IMR-90 (cell line): Measurements from ENCODE around the gene UPP2. TPM values are rescaled to one million over a fixed set of nuclear protein-coding genes. Genes with fewer than 3 reads are reported as not detected.

ENCODE experiments used
- ATAC-seq: fragments of 200-7000 bp; cut with Tn5 transposase; 2 replicates; pipeline ENCODE4 v1.9.1; 2020; ENCODE audit warnings: low read depth, mild to moderate bottlenecking, moderate library complexity
- BruUV-seq: library from RNA; stranded (reverse); fragments of 400-500 nt; replicated peaks from 2 replicates; lab custom pipeline; 2021; lab: Mats Ljungman, UMichigan
- CTCF ChIA-PET: fragments of 300-600 bp; formaldehyde crosslinking; extraction: SDS; loops from one replicate; lab custom pipeline; 2021; ENCODE audit warnings: antibody characterized with exemption; lab: Yijun Ruan, JAX
- POLR2A ChIA-PET: fragments of 300-600 bp; sonication (Branson Sonifier 250); formaldehyde crosslinking; loops from one replicate; lab custom pipeline; 2022; ENCODE audit warnings: antibody characterized with exemption; ENCODE audit not compliant: unreplicated experiment; lab: Charles Lee
- DNase-seq: peaks from one replicate; pipeline ENCODE4 v3.0.0; 2013
- H2AFZ ChIP-seq: replicated peaks from 2 replicates; pipeline ENCODE3; 2013; ENCODE audit warnings: low read length, mild to moderate bottlenecking; ENCODE audit not compliant: poor library complexity
- H2AK5ac ChIP-seq: 2 replicates; pipeline ENCODE4 v1.6.1; 2013; ENCODE audit warnings: low read depth, low read length, inconsistent platforms
- H2AK9ac ChIP-seq: replicated peaks from 2 replicates; pipeline ENCODE3; 2013; ENCODE audit warnings: mild to moderate bottlenecking, low read depth, low read length, moderate library complexity; ENCODE audit not compliant: poor library complexity
- H2BK120ac ChIP-seq: 2 replicates; pipeline ENCODE4 v1.6.1; 2013; ENCODE audit warnings: low read depth, low read length, inconsistent platforms
- H2BK15ac ChIP-seq: 3 replicates; pipeline ENCODE4 v1.6.1; 2013; ENCODE audit warnings: low read depth, low read length, inconsistent platforms
- H2BK20ac ChIP-seq: 2 replicates; pipeline ENCODE4 v1.6.1; 2013; ENCODE audit warnings: low read depth, mild to moderate bottlenecking, inconsistent platforms, low read length, moderate library complexity
- H2BK5ac ChIP-seq: 2 replicates; pipeline ENCODE4 v1.6.1; 2013; ENCODE audit warnings: mild to moderate bottlenecking, low read depth, low read length, inconsistent platforms; ENCODE audit not compliant: poor library complexity, severe bottlenecking
- H3K14ac ChIP-seq: replicated peaks from 2 replicates; pipeline ENCODE4 v1.6.1; 2013; ENCODE audit warnings: low read depth, low read length, inconsistent platforms
- H3K18ac ChIP-seq: 2 replicates; pipeline ENCODE4 v1.6.1; 2013; ENCODE audit warnings: low read depth, low read length, control low read depth
- H3K23ac ChIP-seq: 2 replicates; pipeline ENCODE4 v1.6.1; 2013; ENCODE audit warnings: low read depth, low read length, inconsistent platforms
- H3K27ac ChIP-seq: 2 replicates; pipeline ENCODE4 v1.5.1; 2013; ENCODE audit warnings: mild to moderate bottlenecking, control low read depth, low read length; ENCODE audit not compliant: insufficient read depth
- H3K27me3 ChIP-seq: 2 replicates; pipeline ENCODE4 v1.6.1; 2013; ENCODE audit warnings: low read length; ENCODE audit not compliant: control insufficient read depth, insufficient read depth
- H3K36me3 ChIP-seq: 2 replicates; pipeline ENCODE4 v1.6.1; 2013; ENCODE audit warnings: low read length, mixed read lengths; ENCODE audit not compliant: control insufficient read depth, insufficient read depth
- H3K4ac ChIP-seq: 2 replicates; pipeline ENCODE4 v1.6.1; 2013; ENCODE audit warnings: low read depth, low read length, inconsistent platforms
- H3K4me1 ChIP-seq: 2 replicates; pipeline ENCODE4 v1.6.1; 2013; ENCODE audit warnings: low read length, mixed read lengths; ENCODE audit not compliant: control insufficient read depth, insufficient read depth
- H3K4me2 ChIP-seq: 2 replicates; pipeline ENCODE4 v1.6.1; 2013; ENCODE audit warnings: low read depth, mild to moderate bottlenecking, control low read depth, low read length, moderate library complexity
- H3K4me3 ChIP-seq: 2 replicates; pipeline ENCODE4 v1.5.1; 2013; ENCODE audit warnings: low read depth, mild to moderate bottlenecking, control low read depth, low read length, moderate library complexity; ENCODE audit not compliant: insufficient read depth
- H3K56ac ChIP-seq: 2 replicates; pipeline ENCODE4 v1.6.1; 2013; ENCODE audit warnings: low read length, inconsistent platforms; ENCODE audit not compliant: insufficient read depth; ENCODE audit errors: extremely low read depth
- H3K79me1 ChIP-seq, 2 experiments: 2 replicates each; pipeline ENCODE4 v1.6.1; 2013; ENCODE audit warnings: low read length in 2 of 2, inconsistent platforms in 1 of 2, low read depth in 1 of 2
- H3K9ac ChIP-seq: 2 replicates; pipeline ENCODE4 v1.6.1; 2013; ENCODE audit warnings: low read depth, low read length, control low read depth
- H3K9me1 ChIP-seq: 2 replicates; pipeline ENCODE4 v1.6.1; 2013; ENCODE audit warnings: low read length, inconsistent platforms; ENCODE audit not compliant: insufficient read depth
- H3K9me3 ChIP-seq: 2 replicates; pipeline ENCODE4 v1.6.1; 2013; ENCODE audit warnings: low read length; ENCODE audit not compliant: control insufficient read depth, insufficient read depth
- H4K20me1 ChIP-seq: 2 replicates; pipeline ENCODE4 v1.6.1; 2013; ENCODE audit warnings: low read length, inconsistent platforms; ENCODE audit not compliant: insufficient read depth
- H4K5ac ChIP-seq: 2 replicates; pipeline ENCODE4 v1.6.1; 2013; ENCODE audit warnings: mild to moderate bottlenecking, low read depth, low read length, control low read depth
- H4K8ac ChIP-seq, 2 experiments: 2 replicates each; pipeline ENCODE4 v1.6.1; 2013; ENCODE audit warnings: low read depth in 2 of 2, low read length in 2 of 2, control low read depth in 1 of 2, inconsistent platforms in 1 of 2
- H4K91ac ChIP-seq: 2 replicates; pipeline ENCODE4 v1.6.1; 2013; ENCODE audit warnings: low read depth, low read length, inconsistent platforms; ENCODE audit not compliant: insufficient read depth
- CHD1 ChIP-seq: IDR thresholded peaks from 2 replicates; pipeline ENCODE4 v1.6.1; 2012; ENCODE audit warnings: low read depth, low read length, improper control_type of control experiment
- WGBS, 2 experiments: methylation state at CpG; one replicate each; pipeline versions ENCODE4 v1.1.5 to v1.1.7; 2013; ENCODE audit warnings: missing lambda C conversion rate in 2 of 2; ENCODE audit not compliant: insufficient read length in 1 of 2; ENCODE audit errors: extremely low coverage in 2 of 2; 5-methylcytosine and 5-hydroxymethylcytosine counted together
- dilution Hi-C: fragments of 300-500 bp; cut with HindIII; formaldehyde crosslinking; loops from one replicate; pipeline ENCODE4 v1.14.3; 2018; ENCODE audit warnings: low sequenced_read_pairs; ENCODE audit not compliant: unreplicated experiment
- in situ Hi-C: fragments of 300-500 bp; cut with MboI; formaldehyde crosslinking; loops from 3 replicates; pipeline ENCODE4 v1.14.3; 2019; ENCODE audit warnings: low sequenced_read_pairs, inconsistent platforms, mixed read lengths
- intact Hi-C: fragments of 100-400 bp; cut with micrococcal nuclease; formaldehyde crosslinking; loops from 2 replicates; pipeline ENCODE4 v1.10.0; 2022
- polyA plus RNA-seq, 3 experiments: library from polyadenylated mRNA; depleted of rRNA; stranded (reverse); fragments of >200 nt; gene quantifications; 2 replicates each; pipeline ENCODE4 v1.2.3, GENCODE V29; 2012; ENCODE audit warnings: low replicate concordance in 1 of 3
- total RNA-seq: library from RNA; depleted of rRNA; stranded (reverse); fragments of >200 nt; gene quantifications from 2 replicates; pipeline ENCODE4 v1.2.3, GENCODE V29; 2012
- TF ChIP-seq, protein P1 (sequence below): conservative IDR thresholded peaks from 2 replicates; pipeline ENCODE4 v1.5.1; 2012; ENCODE audit warnings: mild to moderate bottlenecking, low read depth, low read length, improper control_type of control experiment
- TF ChIP-seq, protein P2 (sequence below): fragments of 150-350 bp; IDR thresholded peaks from 2 replicates; pipeline ENCODE4 v1.6.1; 2017; ENCODE audit warnings: mild to moderate bottlenecking, antibody characterized with exemption, low read length, low read depth

UPP2 gene
- total and polyA plus RNA-seq, 2 of the 4 experiments (the other 2 are of a cell fraction), result not detected

DNA sequence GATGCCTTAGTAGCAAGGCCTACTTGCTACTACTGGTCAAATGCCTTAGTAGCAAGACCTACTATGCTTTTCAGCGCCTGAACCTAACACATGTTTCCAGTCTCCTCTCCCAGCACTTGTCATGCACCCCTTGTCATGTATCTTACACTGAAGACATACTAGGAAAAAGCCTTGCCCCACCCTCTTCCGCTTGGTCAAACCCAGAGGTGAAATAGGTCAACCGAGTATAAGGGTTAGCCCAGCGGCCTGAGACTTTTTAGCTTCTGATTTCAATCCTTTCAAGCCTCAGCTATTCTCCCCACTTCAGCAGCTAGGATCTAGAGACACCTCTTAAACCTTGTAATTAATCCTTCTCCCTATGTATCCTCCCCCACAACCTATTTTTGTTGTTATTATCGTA lies 73.3 kb downstream of the UPP2 start:
- Histone ChIP-seq H3K4me2 (no peak overlapping the region), H3K9ac (no peak overlapping the region), H2BK20ac (no peak overlapping the region), H2AK9ac (no peak overlapping the region), H4K20me1 (no peaks in the 10 kb centered on the region), H3K36me3 (no peaks in the 10 kb centered on the region), H3K18ac (no peak overlapping the region), H2AFZ (no peak overlapping the region), H4K5ac (no peak overlapping the region), H3K4ac (no peak overlapping the region), H3K56ac (no peak overlapping the region), H2BK15ac (no peak overlapping the region), H3K4me3 (no peak overlapping the region), H3K27ac (no peak overlapping the region), H2BK5ac (no peak overlapping the region), H2AK5ac (no peak overlapping the region), H3K23ac (no peak overlapping the region), H4K91ac (no peak overlapping the region), H3K9me1 (no peaks in the 10 kb centered on the region), H3K79me1 (no peaks in the 10 kb centered on the region), H3K4me1 (no peaks in the 10 kb centered on the region), H3K27me3 (no peaks in the 10 kb centered on the region; the same call in 1 of the 2 replicates), H3K9me3 (no peaks in the 10 kb centered on the region), H4K8ac (no peak overlapping the region), H2BK120ac (no peak overlapping the region), H3K14ac (no peak overlapping the region)
- POLR2A ChIA-PET, result no interaction called here
- TF ChIP-seq, protein P1, sequence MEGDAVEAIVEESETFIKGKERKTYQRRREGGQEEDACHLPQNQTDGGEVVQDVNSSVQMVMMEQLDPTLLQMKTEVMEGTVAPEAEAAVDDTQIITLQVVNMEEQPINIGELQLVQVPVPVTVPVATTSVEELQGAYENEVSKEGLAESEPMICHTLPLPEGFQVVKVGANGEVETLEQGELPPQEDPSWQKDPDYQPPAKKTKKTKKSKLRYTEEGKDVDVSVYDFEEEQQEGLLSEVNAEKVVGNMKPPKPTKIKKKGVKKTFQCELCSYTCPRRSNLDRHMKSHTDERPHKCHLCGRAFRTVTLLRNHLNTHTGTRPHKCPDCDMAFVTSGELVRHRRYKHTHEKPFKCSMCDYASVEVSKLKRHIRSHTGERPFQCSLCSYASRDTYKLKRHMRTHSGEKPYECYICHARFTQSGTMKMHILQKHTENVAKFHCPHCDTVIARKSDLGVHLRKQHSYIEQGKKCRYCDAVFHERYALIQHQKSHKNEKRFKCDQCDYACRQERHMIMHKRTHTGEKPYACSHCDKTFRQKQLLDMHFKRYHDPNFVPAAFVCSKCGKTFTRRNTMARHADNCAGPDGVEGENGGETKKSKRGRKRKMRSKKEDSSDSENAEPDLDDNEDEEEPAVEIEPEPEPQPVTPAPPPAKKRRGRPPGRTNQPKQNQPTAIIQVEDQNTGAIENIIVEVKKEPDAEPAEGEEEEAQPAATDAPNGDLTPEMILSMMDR, result no peak
- no peak for TF ChIP-seq CHD1
- TF ChIP-seq, protein P2, sequence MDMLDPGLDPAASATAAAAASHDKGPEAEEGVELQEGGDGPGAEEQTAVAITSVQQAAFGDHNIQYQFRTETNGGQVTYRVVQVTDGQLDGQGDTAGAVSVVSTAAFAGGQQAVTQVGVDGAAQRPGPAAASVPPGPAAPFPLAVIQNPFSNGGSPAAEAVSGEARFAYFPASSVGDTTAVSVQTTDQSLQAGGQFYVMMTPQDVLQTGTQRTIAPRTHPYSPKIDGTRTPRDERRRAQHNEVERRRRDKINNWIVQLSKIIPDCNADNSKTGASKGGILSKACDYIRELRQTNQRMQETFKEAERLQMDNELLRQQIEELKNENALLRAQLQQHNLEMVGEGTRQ, result no peak
- intact Hi-C loops (loop anchor here (5.0 kb wide), 1 partner anchor 282 kb away; the partner anchor contains the start of genes CCDC148 and PKP4), in situ Hi-C loops (loop anchor here (5.0 kb wide), 1 partner anchor 572 kb away; no protein-coding TSS in a partner anchor), dilution Hi-C loops (no loop called here)
- no CpG with 5 or more reads among the region's 5 CpGs for WGBS, 2 experiments
- no peak for ATAC-seq
- DNase-seq, result no peak
- no TSS peak for BruUV-seq
- CTCF ChIA-PET, result no interaction called here
